Thyroid gland (tissue), 4 donors: ENCODE results near the gene CD177. TPM values are rescaled to one million over a fixed set of nuclear protein-coding genes. Genes with fewer than 3 reads are reported as not detected.
"Not testable (repeated sequence)": the region's sequence is repeated elsewhere in the genome, so short reads cannot be mapped to it uniquely, and the experiment has no call there.

Source experiments
- DNase-seq, 2 donors: peaks; one replicate each; pipeline ENCODE4 v3.0.0-alpha.2; 2019
- H3K27ac ChIP-seq, 3 donors: fragments of 200-600 bp; sonication (generic); 1 replicate in 2 of 3; 2 replicates in 1 of 3; pipeline ENCODE4 v1.5.1; 2016 to 2019; ENCODE audit warnings: mild to moderate bottlenecking in 1 of 3, moderate library complexity in 1 of 3
- H3K27me3 ChIP-seq: fragments of 200-600 bp; sonication (generic); one replicate; pipeline ENCODE4 v1.5.1; 2019
- H3K36me3 ChIP-seq, 2 donors: fragments of 200-600 bp; sonication (generic); one replicate each; pipeline ENCODE4 v1.5.1; 2016 to 2019
- H3K4me1 ChIP-seq, 2 donors: fragments of 200-600 bp; sonication (generic); one replicate each; pipeline ENCODE4 v1.5.1; 2017 to 2019
- H3K4me3 ChIP-seq, 3 donors: fragments of 200-600 bp; sonication (generic); replicated peaks in 1 of 3; 1 replicate in 2 of 3; 2 replicates in 1 of 3; pipeline ENCODE4 v1.5.1; 2016; ENCODE audit warnings: mild to moderate bottlenecking in 1 of 3
- H3K9me3 ChIP-seq: fragments of 200-600 bp; sonication (generic); one replicate; pipeline ENCODE4 v1.5.1; 2017
- CTCF ChIP-seq, 6 experiments: fragments of 200-600 bp in 3 of 6; fragments of 450-650 bp in 3 of 6; sonication (generic) in 3 of 6; IDR thresholded peaks; one replicate each; pipeline ENCODE4 v1.5.1; 2016 to 2019; ENCODE audit warnings: antibody characterized with exemption in 6 of 6, mild to moderate bottlenecking in 2 of 6, inconsistent platforms in 1 of 6, moderate library complexity in 1 of 6
- POLR2A ChIP-seq, 2 donors: fragments of 450-650 bp; IDR thresholded peaks; one replicate each; pipeline ENCODE4 v1.6.1; 2017; ENCODE audit warnings: antibody characterized with exemption in 2 of 2, mild to moderate bottlenecking in 2 of 2, moderate library complexity in 1 of 2
- whole genome bisulfite sequencing, 2 donors: methylation state at CpG; one replicate each; pipeline ENCODE4 v1.1.5; 2017; 5-methylcytosine and 5-hydroxymethylcytosine counted together
- intact Hi-C: fragments of 100-400 bp; cut with DNase I; formaldehyde crosslinking; loops from one replicate; pipeline ENCODE4 v1.15.1; 2023
- total RNA-seq, 4 donors: library from RNA; depleted of rRNA; stranded (reverse); fragments of >200 nt; gene quantifications; one replicate each; pipeline ENCODE4 v1.2.3, GENCODE V29; 2016

The CD177 gene
- total RNA-seq, 4 donors from 2014 or later: 0.29 to 1.9 (median 0.59) TPM; not detected in 1

GRCh38 chr19:43380771-43381386 is 27.4 kb downstream of the CD177 start:
- Histone ChIP-seq H3K27me3 (no peaks in the 10 kb centered on the region), H3K9me3 (no peaks in the 10 kb centered on the region), H3K27ac (no peak overlapping the region), H3K36me3 (no peaks in the 10 kb centered on the region), H3K4me3 (no peak overlapping the region), H3K4me1 (no peaks in the 10 kb centered on the region)
- DNase-seq: no peak
- TF ChIP-seq POLR2A (IDR thresholded peaks at IDR 0.05): no peak
- TF ChIP-seq CTCF (IDR thresholded peaks at IDR 0.05): no peak
- WGBS, 2 donors: 38 to 42% methylated on average over 4 of the region's 4 CpGs
- intact Hi-C loops: no loop called here

- H3K36me3 ChIP-seq, H3K4me3 ChIP-seq, intact Hi-C loops, H3K27me3 ChIP-seq, H3K9me3 ChIP-seq, DNase-seq, H3K27ac ChIP-seq, H3K4me1 ChIP-seq: not testable (repeated sequence)
- 55 to 78% methylated on average over 10 to 12 of the region's 12 CpGs for WGBS, 2 donors
Measured at GRCh38 chr19:43382586-43383216, 29.2 kb downstream of the CD177 start.

- H3K27ac ChIP-seq, H3K36me3 ChIP-seq, intact Hi-C loops, H3K4me1 ChIP-seq, H3K27me3 ChIP-seq, DNase-seq, H3K4me3 ChIP-seq, H3K9me3 ChIP-seq: not testable (repeated sequence)
- 86% methylated on average over 7 of the region's 7 CpGs for WGBS, 2 donors
Measured at GRCh38 chr19:43383254-43383653, 29.8 kb downstream of the CD177 start.

GRCh38 chr19:43383759-43384158 is 30.3 kb downstream of the CD177 start:
- H3K9me3 ChIP-seq, DNase-seq, H3K4me3 ChIP-seq, H3K27ac ChIP-seq, H3K36me3 ChIP-seq, H3K4me1 ChIP-seq, intact Hi-C loops, H3K27me3 ChIP-seq: not testable (repeated sequence)
- 83 to 89% methylated on average over 2 to 3 of the region's 3 CpGs for WGBS, 2 donors

GRCh38 chr19:43390903-43391551 is 37.5 kb downstream of the CD177 start:
- WGBS, 2 donors: 38 to 43% methylated on average over 11 of the region's 11 CpGs
- DNase-seq: not testable (repeated sequence)

GRCh38 chr19:43391552-43391935 is 38.1 kb downstream of the CD177 start:
- H3K4me3 ChIP-seq, H3K36me3 ChIP-seq, DNase-seq, H3K9me3 ChIP-seq, H3K4me1 ChIP-seq, H3K27ac ChIP-seq, H3K27me3 ChIP-seq, intact Hi-C loops: not testable (repeated sequence)
- WGBS, 2 donors: 70 to 83% methylated on average over 6 of the region's 6 CpGs

More at GRCh38 chr19:43390903-43391551, 37.5 kb downstream of the CD177 start:
- H3K4me3 ChIP-seq, H3K36me3 ChIP-seq, H3K27ac ChIP-seq, H3K27me3 ChIP-seq, H3K4me1 ChIP-seq, intact Hi-C loops, H3K9me3 ChIP-seq: not testable (repeated sequence)

GRCh38 chr19:43393501-43393900 is 40.0 kb downstream of the CD177 start:
- H3K4me3 ChIP-seq, H3K27me3 ChIP-seq, DNase-seq, intact Hi-C loops, H3K4me1 ChIP-seq, H3K36me3 ChIP-seq, H3K27ac ChIP-seq, H3K9me3 ChIP-seq: not testable (repeated sequence)
- WGBS, 2 donors: 79% methylated on average over 3 of the region's 3 CpGs; no CpG with 5 or more reads in 1 of the 2 donors

GRCh38 chr19:43395561-43395960 is 42.1 kb downstream of the CD177 start:
- Histone ChIP-seq H3K27ac (no peak overlapping the region), H3K4me1 (no peaks in the 10 kb centered on the region), H3K4me3 (no peak overlapping the region), H3K9me3 (no peaks in the 10 kb centered on the region), H3K27me3 (no peaks in the 10 kb centered on the region), H3K36me3 (no peaks in the 10 kb centered on the region)
- 68 to 85% methylated on average over 6 of the region's 6 CpGs for WGBS, 2 donors
- no peak for TF ChIP-seq CTCF (IDR thresholded peaks at IDR 0.05)
- TF ChIP-seq POLR2A (IDR thresholded peaks at IDR 0.05): no peak
- DNase-seq: no peak
- intact Hi-C loops: no loop called here
